Tibial nerve (tissue), 4 donors: ENCODE data around the gene CLASP1.

Source experiments
- CTCF ChIP-seq, 5 experiments: fragments of 200-600 bp in 3 of 5; fragments of 450-650 bp in 2 of 5; sonication (generic) in 3 of 5; IDR thresholded peaks; one replicate each; pipeline ENCODE4 v1.5.1; 2016 to 2019; ENCODE audit warnings: antibody characterized with exemption in 5 of 5, mild to moderate bottlenecking in 3 of 5, moderate library complexity in 2 of 5
- EP300 ChIP-seq, 2 donors: sonication (generic); formaldehyde crosslinking; IDR thresholded peaks; one replicate each; pipeline ENCODE4 v1.6.1; 2017; ENCODE audit warnings: antibody characterized with exemption in 2 of 2, mild to moderate bottlenecking in 1 of 2
- POLR2A ChIP-seq, 2 donors: fragments of 450-650 bp; IDR thresholded peaks; one replicate each; pipeline ENCODE4 v1.6.1; 2017; ENCODE audit warnings: antibody characterized with exemption in 2 of 2, mild to moderate bottlenecking in 2 of 2, moderate library complexity in 2 of 2

- TF ChIP-seq CTCF (IDR thresholded peaks at IDR 0.05) (no peak), POLR2A (IDR thresholded peaks at IDR 0.05) (no peak), EP300 (IDR thresholded peaks at IDR 0.05) (no peak)
These were observed 81.3 kb downstream of the CLASP1 start for GRCh38 chr2:121567957-121568409.
